ENCODE results near the gene SLC38A1.

GRCh38 chr12:46147144-46147543 lies 121.7 kb downstream of the SLC38A1 start:
- TF ChIP-seq POLR2A (IDR thresholded peaks at IDR 0.05; ENCODE audit: low read depth): no peak
- TF ChIP-seq POLR2AphosphoS5 (IDR thresholded peaks at IDR 0.05): no peak
- TF ChIP-seq, protein P1, sequence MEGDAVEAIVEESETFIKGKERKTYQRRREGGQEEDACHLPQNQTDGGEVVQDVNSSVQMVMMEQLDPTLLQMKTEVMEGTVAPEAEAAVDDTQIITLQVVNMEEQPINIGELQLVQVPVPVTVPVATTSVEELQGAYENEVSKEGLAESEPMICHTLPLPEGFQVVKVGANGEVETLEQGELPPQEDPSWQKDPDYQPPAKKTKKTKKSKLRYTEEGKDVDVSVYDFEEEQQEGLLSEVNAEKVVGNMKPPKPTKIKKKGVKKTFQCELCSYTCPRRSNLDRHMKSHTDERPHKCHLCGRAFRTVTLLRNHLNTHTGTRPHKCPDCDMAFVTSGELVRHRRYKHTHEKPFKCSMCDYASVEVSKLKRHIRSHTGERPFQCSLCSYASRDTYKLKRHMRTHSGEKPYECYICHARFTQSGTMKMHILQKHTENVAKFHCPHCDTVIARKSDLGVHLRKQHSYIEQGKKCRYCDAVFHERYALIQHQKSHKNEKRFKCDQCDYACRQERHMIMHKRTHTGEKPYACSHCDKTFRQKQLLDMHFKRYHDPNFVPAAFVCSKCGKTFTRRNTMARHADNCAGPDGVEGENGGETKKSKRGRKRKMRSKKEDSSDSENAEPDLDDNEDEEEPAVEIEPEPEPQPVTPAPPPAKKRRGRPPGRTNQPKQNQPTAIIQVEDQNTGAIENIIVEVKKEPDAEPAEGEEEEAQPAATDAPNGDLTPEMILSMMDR (IDR thresholded peaks at IDR 0.05): no peak

Measured in esophagus muscularis mucosa (tissue), 3 donors.